K562 (cell line): ENCODE measurements around the gene NCAPG2. TPM values are rescaled to one million over a fixed set of nuclear protein-coding genes. Genes with fewer than 3 reads are reported as not detected.

Experiments
- ETS2 ChIP-seq: IDR thresholded peaks from 2 replicates; pipeline ENCODE4 v1.6.1; 2016; ENCODE audit warnings: borderline replicate concordance, missing genetic modification characterization, mild to moderate bottlenecking, moderate library complexity, missing compliant biosample characterization; ENCODE audit not compliant: poor library complexity, severe bottlenecking
- HIVEP1 ChIP-seq: fragments of 250-450 bp; sonication (Bioruptor Pico); IDR thresholded peaks from 2 replicates; pipeline ENCODE4 v1.4.0; 2020; ENCODE audit warnings: mild to moderate bottlenecking
- HNRNPLL ChIP-seq: fragments of 200-400 bp; formaldehyde crosslinking; IDR thresholded peaks from 2 replicates; pipeline ENCODE4 v1.6.1; 2017; ENCODE audit warnings: low read length, low read depth, mild to moderate bottlenecking; ENCODE audit not compliant: poor library complexity, severe bottlenecking
- KDM1A ChIP-seq, 2 experiments: fragments of 450-650 bp; IDR thresholded peaks; 2 replicates each; pipeline ENCODE4 v1.6.1; 2016; ENCODE audit warnings: mild to moderate bottlenecking in 2 of 2
- KLF16 ChIP-seq: IDR thresholded peaks from 2 replicates; pipeline ENCODE4 v1.6.1; 2016; ENCODE audit warnings: antibody characterized with exemption
- MEIS2 ChIP-seq: fragments of 450-650 bp; IDR thresholded peaks from 2 replicates; pipeline ENCODE4 v1.6.1; 2014; ENCODE audit warnings: mild to moderate bottlenecking; ENCODE audit not compliant: partially characterized antibody
- MTA1 ChIP-seq: fragments of 450-650 bp; IDR thresholded peaks from 2 replicates; pipeline ENCODE4 v1.6.1; 2017; ENCODE audit warnings: borderline replicate concordance
- PURB ChIP-seq: sonication (generic); formaldehyde crosslinking; IDR thresholded peaks from 2 replicates; pipeline ENCODE4 v1.9.0; 2021; ENCODE audit warnings: low read depth, mild to moderate bottlenecking, missing genetic modification reagents
- ZNF174 ChIP-seq: fragments of 250-450 bp; sonication (Bioruptor Pico); IDR thresholded peaks from 2 replicates; pipeline ENCODE4 v1.4.0; 2020; ENCODE audit warnings: mild to moderate bottlenecking
- ZNF175 ChIP-seq: fragments of 200-800 bp; sonication (Bioruptor generic); IDR thresholded peaks from 2 replicates; pipeline ENCODE4 v1.6.1; 2016; ENCODE audit warnings: low read depth, mild to moderate bottlenecking, missing genetic modification characterization, missing compliant biosample characterization
- ZNF224 ChIP-seq: sonication (generic); formaldehyde crosslinking; IDR thresholded peaks from 2 replicates; pipeline ENCODE4 v1.8.0; 2022; ENCODE audit warnings: mild to moderate bottlenecking, missing genetic modification reagents
- ZNF589 ChIP-seq: fragments of 200-800 bp; sonication (Bioruptor generic); IDR thresholded peaks from 2 replicates; pipeline ENCODE4 v1.6.1; 2016; ENCODE audit warnings: low read depth, missing genetic modification characterization, missing compliant biosample characterization
- ZSCAN32 ChIP-seq: fragments of 450-650 bp; formaldehyde crosslinking; IDR thresholded peaks from 2 replicates; pipeline ENCODE4 v1.4.0; 2020; ENCODE audit warnings: mild to moderate bottlenecking, moderate library complexity
- polyA plus RNA-seq, 8 experiments: library from polyadenylated mRNA; depleted of rRNA in 4 of 8; stranded (reverse) in 5 of 8; unstranded in 3 of 8; fragments of >200 nt; fragmentation: Nextera tagmentation in 2 of 8; fragmentation: Illumina TruSeq in 1 of 8; extraction: Ambion mirVana in 2 of 8; extraction: Trizol in 1 of 8; gene quantifications; 2 replicates each; pipeline versions ENCODE4 v1.2.1 to v1.2.3, GENCODE V29; 2011 to 2014; ENCODE audit warnings: inconsistent platforms in 1 of 8, missing spikeins in 1 of 8
- total RNA-seq, 7 experiments: library from RNA; depleted of rRNA in 6 of 7; stranded (reverse); fragments of >200 nt in 6 of 7; fragmentation: Illumina TruSeq in 2 of 7; extraction: Trizol in 2 of 7; gene quantifications; 2 replicates each; pipeline versions ENCODE4 v1.2.1 to v1.2.3, GENCODE V29; 2011 to 2021; ENCODE audit warnings: low replicate concordance in 1 of 7
- TF ChIP-seq, protein P1 (sequence below): fragments of 450-650 bp; conservative IDR thresholded peaks from 2 replicates; pipeline ENCODE4 v1.6.1; 2016; ENCODE audit warnings: missing genetic modification characterization, low read depth, mild to moderate bottlenecking, control low read depth, missing compliant biosample characterization
- TF ChIP-seq, protein P2 (sequence below): fragments of 250-450 bp; sonication (Bioruptor Pico); IDR thresholded peaks from 2 replicates; pipeline ENCODE4 v1.4.0; 2020
- TF ChIP-seq, protein P3 (sequence below): fragments of 250-450 bp; sonication (Bioruptor Pico); IDR thresholded peaks from 2 replicates; pipeline ENCODE4 v1.8.0; 2021; ENCODE audit warnings: mild to moderate bottlenecking, moderate library complexity
- TF ChIP-seq, protein P4 (sequence below): fragments of 450-650 bp; IDR thresholded peaks from 2 replicates; pipeline ENCODE4 v1.6.1; 2016
- TF ChIP-seq, protein P5 (sequence below): sonication (generic); formaldehyde crosslinking; IDR thresholded peaks from 2 replicates; pipeline ENCODE4 v1.4.0; 2020; ENCODE audit warnings: mild to moderate bottlenecking, missing genetic modification reagents
- TF ChIP-seq, protein P6 (sequence below): fragments of 250-450 bp; sonication (Bioruptor Pico); IDR thresholded peaks from 2 replicates; pipeline ENCODE4 v1.8.0; 2022; ENCODE audit warnings: moderate library complexity, mild to moderate bottlenecking, inconsistent platforms

Gene NCAPG2
- total and polyA plus RNA-seq, 9 of the 15 experiments (the other 6 are each of a cell fraction or from before 2014, with no cell fraction given), result 21.5 to 127 (median 86.1) TPM

DNA sequence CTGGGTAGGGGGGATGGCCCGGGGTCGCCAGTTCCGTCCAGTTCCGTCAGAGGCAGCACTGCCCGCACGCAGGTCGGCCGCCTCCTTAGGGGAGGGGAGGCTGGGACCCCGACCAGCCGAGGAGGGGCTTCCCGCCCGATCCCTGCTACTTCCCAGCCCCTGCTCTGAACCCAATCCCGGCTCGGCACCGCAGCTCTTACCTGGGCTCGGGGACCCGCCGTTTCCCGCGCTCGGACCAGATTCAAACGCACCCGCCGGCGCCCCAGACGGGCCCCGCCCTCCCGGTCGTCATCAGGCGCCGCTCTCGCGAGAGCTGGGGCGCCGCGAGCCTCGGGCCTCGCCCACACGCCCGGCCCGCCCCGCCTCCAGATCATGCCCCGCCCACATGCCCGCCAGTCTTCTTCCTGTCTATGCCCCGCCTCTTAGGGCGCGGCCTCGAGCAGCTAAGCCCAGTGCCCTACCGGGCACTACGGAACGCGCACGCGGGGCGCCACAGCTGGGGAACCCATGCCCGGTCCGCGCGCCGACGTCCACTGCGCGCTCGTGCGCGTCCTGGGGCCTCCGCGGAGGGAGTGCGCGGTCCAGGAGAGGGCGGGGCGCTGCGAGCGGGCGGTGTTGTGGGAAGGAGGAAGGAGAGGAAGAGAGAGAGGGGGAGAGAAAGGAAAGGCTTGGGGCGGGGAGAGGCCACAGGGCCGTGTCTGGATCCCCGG is at the start of gene NCAPG2 (continued):
- TF ChIP-seq, protein P1, sequence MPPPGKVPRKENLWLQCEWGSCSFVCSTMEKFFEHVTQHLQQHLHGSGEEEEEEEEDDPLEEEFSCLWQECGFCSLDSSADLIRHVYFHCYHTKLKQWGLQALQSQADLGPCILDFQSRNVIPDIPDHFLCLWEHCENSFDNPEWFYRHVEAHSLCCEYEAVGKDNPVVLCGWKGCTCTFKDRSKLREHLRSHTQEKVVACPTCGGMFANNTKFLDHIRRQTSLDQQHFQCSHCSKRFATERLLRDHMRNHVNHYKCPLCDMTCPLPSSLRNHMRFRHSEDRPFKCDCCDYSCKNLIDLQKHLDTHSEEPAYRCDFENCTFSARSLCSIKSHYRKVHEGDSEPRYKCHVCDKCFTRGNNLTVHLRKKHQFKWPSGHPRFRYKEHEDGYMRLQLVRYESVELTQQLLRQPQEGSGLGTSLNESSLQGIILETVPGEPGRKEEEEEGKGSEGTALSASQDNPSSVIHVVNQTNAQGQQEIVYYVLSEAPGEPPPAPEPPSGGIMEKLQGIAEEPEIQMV (tag), result no peak
- TF ChIP-seq, protein P2, sequence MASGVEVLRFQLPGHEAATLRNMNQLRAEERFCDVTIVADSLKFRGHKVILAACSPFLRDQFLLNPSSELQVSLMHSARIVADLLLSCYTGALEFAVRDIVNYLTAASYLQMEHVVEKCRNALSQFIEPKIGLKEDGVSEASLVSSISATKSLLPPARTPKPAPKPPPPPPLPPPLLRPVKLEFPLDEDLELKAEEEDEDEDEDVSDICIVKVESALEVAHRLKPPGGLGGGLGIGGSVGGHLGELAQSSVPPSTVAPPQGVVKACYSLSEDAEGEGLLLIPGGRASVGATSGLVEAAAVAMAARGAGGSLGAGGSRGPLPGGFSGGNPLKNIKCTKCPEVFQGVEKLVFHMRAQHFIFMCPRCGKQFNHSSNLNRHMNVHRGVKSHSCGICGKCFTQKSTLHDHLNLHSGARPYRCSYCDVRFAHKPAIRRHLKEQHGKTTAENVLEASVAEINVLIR, result peak; percentile 77
- no peak for TF ChIP-seq ZNF174 (CRISPR knock-in tag)
- peak; percentile 31 for TF ChIP-seq MEIS2
- no peak for TF ChIP-seq KLF16
- peak; percentile 73; the same call in 1 of the 2 replicates for TF ChIP-seq MTA1
- peak; percentile 72; the same call in 1 of the 2 replicates for TF ChIP-seq ZNF589 (CRISPR knock-in tag)
- TF ChIP-seq ZNF224 (CRISPR knock-in tag), result no peak
- TF ChIP-seq, protein P3, sequence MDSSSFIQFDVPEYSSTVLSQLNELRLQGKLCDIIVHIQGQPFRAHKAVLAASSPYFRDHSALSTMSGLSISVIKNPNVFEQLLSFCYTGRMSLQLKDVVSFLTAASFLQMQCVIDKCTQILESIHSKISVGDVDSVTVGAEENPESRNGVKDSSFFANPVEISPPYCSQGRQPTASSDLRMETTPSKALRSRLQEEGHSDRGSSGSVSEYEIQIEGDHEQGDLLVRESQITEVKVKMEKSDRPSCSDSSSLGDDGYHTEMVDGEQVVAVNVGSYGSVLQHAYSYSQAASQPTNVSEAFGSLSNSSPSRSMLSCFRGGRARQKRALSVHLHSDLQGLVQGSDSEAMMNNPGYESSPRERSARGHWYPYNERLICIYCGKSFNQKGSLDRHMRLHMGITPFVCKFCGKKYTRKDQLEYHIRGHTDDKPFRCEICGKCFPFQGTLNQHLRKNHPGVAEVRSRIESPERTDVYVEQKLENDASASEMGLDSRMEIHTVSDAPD (CRISPR knock-in tag), result no peak
- TF ChIP-seq KDM1A (IDR thresholded peaks at IDR 0.05), result no peak
- no peak for TF ChIP-seq PURB
- TF ChIP-seq, protein P4, sequence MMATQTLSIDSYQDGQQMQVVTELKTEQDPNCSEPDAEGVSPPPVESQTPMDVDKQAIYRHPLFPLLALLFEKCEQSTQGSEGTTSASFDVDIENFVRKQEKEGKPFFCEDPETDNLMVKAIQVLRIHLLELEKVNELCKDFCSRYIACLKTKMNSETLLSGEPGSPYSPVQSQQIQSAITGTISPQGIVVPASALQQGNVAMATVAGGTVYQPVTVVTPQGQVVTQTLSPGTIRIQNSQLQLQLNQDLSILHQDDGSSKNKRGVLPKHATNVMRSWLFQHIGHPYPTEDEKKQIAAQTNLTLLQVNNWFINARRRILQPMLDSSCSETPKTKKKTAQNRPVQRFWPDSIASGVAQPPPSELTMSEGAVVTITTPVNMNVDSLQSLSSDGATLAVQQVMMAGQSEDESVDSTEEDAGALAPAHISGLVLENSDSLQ, result peak; percentile 90
- no peak for TF ChIP-seq ETS2 (tag)
- TF ChIP-seq, protein P5, sequence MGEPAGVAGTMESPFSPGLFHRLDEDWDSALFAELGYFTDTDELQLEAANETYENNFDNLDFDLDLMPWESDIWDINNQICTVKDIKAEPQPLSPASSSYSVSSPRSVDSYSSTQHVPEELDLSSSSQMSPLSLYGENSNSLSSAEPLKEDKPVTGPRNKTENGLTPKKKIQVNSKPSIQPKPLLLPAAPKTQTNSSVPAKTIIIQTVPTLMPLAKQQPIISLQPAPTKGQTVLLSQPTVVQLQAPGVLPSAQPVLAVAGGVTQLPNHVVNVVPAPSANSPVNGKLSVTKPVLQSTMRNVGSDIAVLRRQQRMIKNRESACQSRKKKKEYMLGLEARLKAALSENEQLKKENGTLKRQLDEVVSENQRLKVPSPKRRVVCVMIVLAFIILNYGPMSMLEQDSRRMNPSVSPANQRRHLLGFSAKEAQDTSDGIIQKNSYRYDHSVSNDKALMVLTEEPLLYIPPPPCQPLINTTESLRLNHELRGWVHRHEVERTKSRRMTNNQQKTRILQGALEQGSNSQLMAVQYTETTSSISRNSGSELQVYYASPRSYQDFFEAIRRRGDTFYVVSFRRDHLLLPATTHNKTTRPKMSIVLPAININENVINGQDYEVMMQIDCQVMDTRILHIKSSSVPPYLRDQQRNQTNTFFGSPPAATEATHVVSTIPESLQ (CRISPR knock-in tag), result peak; percentile 69; the same call in 1 of the 2 replicates
- no peak for TF ChIP-seq HIVEP1 (CRISPR knock-in tag)
- TF ChIP-seq, protein P6, sequence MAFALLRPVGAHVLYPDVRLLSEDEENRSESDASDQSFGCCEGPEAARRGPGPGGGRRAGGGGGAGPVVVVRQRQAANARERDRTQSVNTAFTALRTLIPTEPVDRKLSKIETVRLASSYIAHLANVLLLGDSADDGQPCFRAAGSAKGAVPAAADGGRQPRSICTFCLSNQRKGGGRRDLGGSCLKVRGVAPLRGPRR, result no peak
- peak; percentile 87 for TF ChIP-seq HNRNPLL
- TF ChIP-seq ZSCAN32 (CRISPR knock-in tag), result no peak
- TF ChIP-seq ZNF175 (CRISPR knock-in tag), result peak; percentile 82
